Hepatocyte (in vitro differentiated cells): ENCODE measurements around the gene SLC35E1.

ENCODE experiments used
- CTCF ChIP-seq: fragments of 200-600 bp; sonication (generic); IDR thresholded peaks from 2 replicates; pipeline ENCODE4 v1.5.1; 2016; ENCODE audit warnings: antibody characterized with exemption, mild to moderate bottlenecking; ENCODE audit not compliant: poor library complexity
- EZH2 ChIP-seq: fragments of 200-600 bp; sonication (generic); IDR thresholded peaks from 2 replicates; pipeline ENCODE4 v1.6.1; 2016; ENCODE audit warnings: antibody characterized with exemption, mild to moderate bottlenecking, borderline replicate concordance
- EZH2phosphoT487 ChIP-seq: fragments of 200-600 bp; sonication (generic); IDR thresholded peaks from one replicate; pipeline ENCODE4 v1.6.1; 2018; ENCODE audit warnings: antibody characterized with exemption, mild to moderate bottlenecking, low read depth, moderate library complexity; ENCODE audit not compliant: unreplicated experiment, severe bottlenecking

- TF ChIP-seq CTCF, result no peak
- no peak for TF ChIP-seq EZH2
- no peak for TF ChIP-seq EZH2phosphoT487
Observed at GRCh38 chr19:16584248-16585093, 12.3 kb upstream of the SLC35E1 start.
